HepG2 (cell line): Measurements from ENCODE around the gene LILRB5.
"Not testable (repeated sequence)": the region's sequence is repeated elsewhere in the genome, so short reads cannot be mapped to it uniquely, and the experiment has no call there.

Source experiments
- CREB1 ChIP-seq, 2 experiments: fragments of 450-650 bp in 1 of 2; IDR thresholded peaks; 2 replicates each; pipeline ENCODE4 v1.6.1; 2016 to 2017; ENCODE audit warnings: control low read depth in 1 of 2, mild to moderate bottlenecking in 1 of 2, missing compliant biosample characterization in 1 of 2, missing genetic modification characterization in 1 of 2
- EZH2 ChIP-seq: conservative IDR thresholded peaks from 2 replicates; pipeline ENCODE4 v1.6.1; 2012; ENCODE audit warnings: mild to moderate bottlenecking, low read depth, low read length, moderate library complexity

- not testable (repeated sequence) for TF ChIP-seq EZH2; CREB1 (IDR thresholded peaks at IDR 0.05); CREB1 (CRISPR knock-in tag; IDR thresholded peaks at IDR 0.05)
Observed at GRCh38 chr19:54242646-54243045, 14.4 kb downstream of the LILRB5 start, which contains the start of gene LILRA6.
